ENCODE data around the gene RETREG2. TPM values are rescaled to one million over a fixed set of nuclear protein-coding genes. Genes with fewer than 3 reads are reported as not detected.

RETREG2 gene
- total and polyA plus RNA-seq, 2 of the 8 experiments (the other 6 are each of a cell fraction or from before 2014, with no cell fraction given): 51.3 to 67.4 TPM

GRCh38 chr2:219171231-219171651, 6.8 kb upstream of the RETREG2 start:
- Histone ChIP-seq H3K36me3 (ENCODE audit: control insufficient read depth in 2 of 4, insufficient read depth in 4 of 4, low read length in 3 of 4) (peaks cover 0 to 7% (median 3%) of the 10 kb centered on the region in 4 experiments; a peak in 2 of 8 replicates), H2BK15ac (ENCODE audit: low read length) (no peak overlapping the region), H3K14ac (ENCODE audit: insufficient read length) (no peak overlapping the region), H3K27ac (ENCODE audit: low read depth, low read length) (no peak overlapping the region), H3K4me3 (ENCODE audit: extremely low read depth in 1 of 4, insufficient read depth in 2 of 4, low read depth in 3 of 4, low read length in 4 of 4) (no peak overlapping the region), H3K27me3 (replicated peaks in 1 of 4; ENCODE audit: control insufficient read depth in 3 of 4, extremely low read depth in 1 of 4, insufficient read depth in 3 of 4, low read length in 3 of 4) (no peaks in the 10 kb centered on the region), H2AFZ (ENCODE audit: low read length) (no peak overlapping the region), H3K23me2 (ENCODE audit: low read depth, low read length) (peaks cover 3% of the 10 kb centered on the region; the same call in 1 of the 2 replicates), H2BK5ac (ENCODE audit: low read depth, low read length) (no peak overlapping the region), H4K8ac (ENCODE audit: extremely low read depth, insufficient read depth, low read length) (no peak overlapping the region), H4K20me1 (replicated peaks in 1 of 2; ENCODE audit: control insufficient read depth in 1 of 2, insufficient read depth in 2 of 2, low read length in 2 of 2) (peaks cover 0 to 1% of the 10 kb centered on the region in 2 experiments), H3K4me1 (replicated peaks in 1 of 4; ENCODE audit: control insufficient read depth in 3 of 4, insufficient read depth in 4 of 4, low read length in 3 of 4) (peaks cover 0 to 7% (median 2%) of the 10 kb centered on the region in 4 experiments; a peak in 2 of 7 replicates), H2BK120ac (replicated peaks; ENCODE audit: low read depth, low read length) (no peak overlapping the region), H3K56ac (replicated peaks; ENCODE audit: insufficient read length, low read depth, low read length) (no peak overlapping the region), H3K4ac (replicated peaks; ENCODE audit: insufficient read length, low read depth, low read length) (no peak overlapping the region), H3K9me3 (ENCODE audit: insufficient read depth in 2 of 2, low read depth in 1 of 2, low read length in 1 of 2) (no peaks in the 10 kb centered on the region), H4K91ac (replicated peaks; ENCODE audit: insufficient read length, low read length) (no peak overlapping the region), H2AK5ac (ENCODE audit: low read depth, low read length) (no peak overlapping the region), H3K9ac (replicated peaks in 1 of 4; ENCODE audit: extremely low read depth in 1 of 4, low read depth in 3 of 4, low read length in 3 of 4) (no peak overlapping the region), H3K4me2 (ENCODE audit: insufficient read depth in 1 of 2, low read depth in 2 of 2, low read length in 2 of 2) (no peak overlapping the region), H4K5ac (ENCODE audit: insufficient read length, low read depth, low read length) (no peak overlapping the region), H3K79me1 (ENCODE audit: low read depth, low read length) (no peaks in the 10 kb centered on the region), H3K18ac (ENCODE audit: extremely low read depth, low read length) (no peak overlapping the region), H3K79me2 (ENCODE audit: control insufficient read depth in 1 of 2, insufficient read depth in 2 of 2, low read length in 2 of 2) (no peaks in the 10 kb centered on the region), H2BK12ac (ENCODE audit: low read depth, low read length) (no peak overlapping the region), H2BK20ac (ENCODE audit: low read length) (no peak overlapping the region), H3K23ac (ENCODE audit: insufficient read length) (no peak overlapping the region)
- ChIA-PET CTCF (ENCODE audit: partially characterized antibody) (interaction anchor here (0.6 to 8.3 kb wide), 27 partner anchors 9 to 319 kb away, joined by 3 to 71 read pairs (median 4); partner anchors contain the start of genes ANKZF1, ATG9A, NHEJ1 and ZFAND2B), POLR2A (ENCODE audit: partially characterized antibody) (interaction anchor here (1.6 to 2.5 kb wide), 3 partner anchors 35 to 48 kb away, joined by 6 to 7 read pairs (median 6); partner anchors contain the start of genes ABCB6 and ZFAND2B)
- WGBS, 2 experiments (ENCODE audit: extremely low coverage in 1 of 2, insufficient coverage in 1 of 2, insufficient read length in 1 of 2, insufficient replicate concordance in 2 of 2, low coverage in 1 of 2, low lambda C conversion rate in 2 of 2, missing lambda C conversion rate in 1 of 2): 63% methylated on average over 6 of the region's 6 CpGs; no CpG with 5 or more reads in 1 of the 2 experiments
- FAIRE-seq (peak; percentile 65), DNase-seq (ENCODE audit: low read depth in 1 of 2, low spot score in 2 of 2) (peak in 1 of 2 experiments; percentile 58)
- TF ChIP-seq GTF2F1 (IDR thresholded peaks at IDR 0.05; ENCODE audit: borderline replicate concordance, low read depth, low read length) (no peak), TCF12 (IDR thresholded peaks at IDR 0.05; ENCODE audit: low read depth, low read length) (no peak), SIN3A (conservative IDR thresholded peaks at IDR 0.05 in 1 of 2, IDR thresholded peaks at IDR 0.05 in 1 of 2; ENCODE audit: low read depth in 1 of 2, low read length in 2 of 2) (peak in 1 of 2 experiments; percentile 34; a peak in 1 of 4 replicates), MAX (IDR thresholded peaks at IDR 0.05) (0 out of 2 replicates have a peak, but pooled peaks have one; percentile 31), SIX5 (IDR thresholded peaks at IDR 0.05; ENCODE audit: low read depth, low read length) (no peak), TAF7 (optimal IDR thresholded peaks at IDR 0.05; ENCODE audit: borderline replicate concordance, low read depth, low read length) (no peak), CHD1 (IDR thresholded peaks at IDR 0.05; ENCODE audit: low read depth, low read length) (no peak), USF2 (IDR thresholded peaks at IDR 0.05; ENCODE audit: low read length) (peak; percentile 21; the same call in 1 of the 2 replicates), RBBP5 (IDR thresholded peaks at IDR 0.05; ENCODE audit: borderline replicate concordance, low read depth, low read length) (no peak)

Measured in H1 (cell line).